Iris pigment epithelial cell (primary cell): ENCODE data around the gene CALML4.
"Not testable (repeated sequence)": the region's sequence is repeated elsewhere in the genome, so short reads cannot be mapped to it uniquely, and the experiment has no call there.

Experiments
- DNase-seq: peaks from one replicate; pipeline ENCODE4 v3.0.0-alpha.2; 2011; ENCODE audit warnings: low read depth

Gene CALML4, protein sequence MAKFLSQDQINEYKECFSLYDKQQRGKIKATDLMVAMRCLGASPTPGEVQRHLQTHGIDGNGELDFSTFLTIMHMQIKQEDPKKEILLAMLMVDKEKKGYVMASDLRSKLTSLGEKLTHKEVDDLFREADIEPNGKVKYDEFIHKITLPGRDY

DNA sequence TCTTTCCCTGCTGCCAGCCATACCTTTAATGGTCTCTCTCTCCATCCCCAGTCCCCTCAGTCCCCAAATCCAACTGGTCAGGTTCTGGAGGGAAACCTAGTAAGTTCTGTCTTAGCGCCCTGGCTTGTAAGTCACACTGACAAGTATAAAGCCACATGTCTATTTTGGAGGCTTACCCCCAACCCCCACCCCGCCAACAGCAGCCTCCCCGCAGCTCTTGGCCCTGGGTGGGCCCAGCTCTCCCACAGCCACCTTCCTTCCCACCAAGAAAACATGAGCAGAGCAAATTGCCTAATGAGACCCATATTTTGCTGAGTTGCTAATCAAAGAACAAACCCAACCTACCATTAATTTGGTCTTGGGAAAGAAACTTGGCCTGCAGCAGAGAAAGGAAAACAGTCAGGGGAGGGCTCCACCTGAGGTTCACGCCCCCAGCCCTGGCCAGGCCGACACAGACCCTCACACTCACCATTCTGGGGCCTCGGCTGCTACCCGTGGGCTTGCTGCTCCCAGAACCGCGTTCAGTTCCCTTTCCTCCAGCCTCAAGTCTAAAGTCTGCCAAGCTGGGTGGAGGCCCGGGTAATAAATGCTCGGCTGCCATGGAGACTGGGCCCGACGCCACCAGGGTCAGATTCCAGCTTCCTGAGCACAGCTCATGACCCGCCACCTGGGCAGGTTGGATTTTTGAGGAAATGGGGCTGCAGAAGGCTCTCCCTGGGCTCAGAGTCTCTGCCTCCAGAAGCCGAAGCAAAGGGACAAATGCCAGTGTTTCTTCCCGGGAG lies at the start of gene CALML4:
Gene CALML4, minus strand, starts transcription at position 557 of the 782 bp plus-strand sequence. Its CDS starts 85 bp downstream, at position 472.
- DNase-seq: peak; percentile 21

DNA sequence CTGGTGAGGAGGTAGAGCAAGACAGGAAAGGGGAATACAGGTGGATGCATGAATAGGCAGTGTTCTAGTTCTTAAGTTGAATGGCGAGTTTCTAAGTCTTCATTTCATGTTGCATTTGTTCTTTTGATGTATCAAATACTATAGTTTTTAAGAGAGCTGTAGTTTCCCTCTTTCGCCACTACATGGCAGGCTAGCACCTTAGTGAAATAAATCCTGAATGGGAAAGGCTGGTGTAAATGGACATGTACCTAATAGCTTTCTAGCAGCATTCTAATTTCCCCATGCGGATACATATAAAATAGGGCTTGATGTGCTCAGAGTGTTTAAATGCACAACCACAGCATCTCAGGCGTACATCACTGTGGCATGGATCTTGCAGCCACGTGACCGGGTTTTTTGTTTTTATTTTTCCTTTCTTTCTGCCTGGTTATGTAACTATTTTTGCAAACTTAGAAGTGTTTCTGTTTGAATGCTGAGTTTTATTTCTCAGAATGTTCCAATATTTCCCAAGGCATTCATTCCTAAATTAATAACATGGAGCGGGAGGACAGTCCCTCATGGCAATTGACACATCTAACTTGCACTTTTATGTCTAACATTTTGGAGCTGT lies 47.9 kb upstream of the CALML4 start:
- peak; percentile 80 for DNase-seq

GRCh38 chr15:68249058-68249713 lies 44.1 kb upstream of the CALML4 start:
- no peak for DNase-seq

DNA sequence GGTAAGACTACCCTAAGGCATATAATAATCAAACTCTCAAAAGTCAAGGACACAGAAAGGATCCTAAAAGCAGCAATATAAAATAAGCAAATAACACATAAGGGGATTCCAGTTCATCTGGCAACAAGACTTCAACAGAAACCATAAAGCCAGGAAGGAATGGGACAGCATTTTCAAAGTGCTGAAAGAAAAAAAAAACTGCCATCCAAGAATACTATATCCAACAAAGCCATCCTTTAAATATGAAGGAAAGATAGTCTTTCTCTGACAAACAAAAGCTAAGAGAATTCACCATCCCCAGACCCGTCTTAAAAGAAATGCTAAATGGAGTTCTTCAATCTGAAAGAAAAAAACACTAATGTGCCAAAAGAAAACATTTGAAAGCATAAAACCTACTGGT lies 39.1 kb upstream of the CALML4 start:
- DNase-seq: no peak

- DNase-seq: no peak
These were observed 36.2 kb upstream of the CALML4 start for GRCh38 chr15:68241088-68241935.

DNA sequence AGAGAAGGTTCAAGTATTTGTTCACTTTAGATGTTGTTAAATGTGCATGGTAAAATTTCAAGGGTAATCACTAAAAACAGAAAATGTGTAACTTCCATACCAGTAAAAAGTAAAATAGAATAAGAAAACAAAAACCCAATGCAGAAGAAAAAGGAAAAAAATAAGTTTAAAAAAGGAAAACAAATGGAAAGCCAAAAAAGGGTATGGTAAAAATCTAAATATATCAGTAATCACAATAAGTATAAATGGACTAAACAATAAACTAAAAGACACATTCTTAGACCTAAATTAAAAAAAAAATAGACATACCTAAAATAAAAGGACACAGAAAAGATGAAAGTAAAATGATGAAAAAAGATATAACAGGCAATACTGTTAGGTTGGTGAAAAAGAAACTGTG lies 33.9 kb upstream of the CALML4 start:
- DNase-seq: no peak

DNA sequence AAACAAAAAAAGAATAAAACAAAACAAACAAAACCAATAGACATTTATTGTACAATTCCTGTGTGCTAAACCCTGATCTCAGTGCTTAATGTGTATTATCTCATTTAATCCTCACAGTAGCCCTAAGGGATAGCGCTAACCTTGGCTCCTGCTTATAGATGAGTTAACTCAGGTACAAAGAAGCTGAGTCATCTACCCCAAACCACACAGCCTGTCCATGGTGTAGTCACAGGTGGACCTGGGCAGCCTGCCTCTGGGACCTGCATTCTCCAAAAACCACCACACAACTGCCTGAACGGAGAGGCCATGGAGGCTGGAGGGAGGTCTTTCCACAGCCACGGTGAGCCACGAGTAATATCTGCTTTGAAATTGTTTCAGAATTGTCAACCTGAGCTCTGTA lies 29.9 kb upstream of the CALML4 start:
- DNase-seq: no peak

GRCh38 chr15:68234520-68234919 lies 29.4 kb upstream of the CALML4 start:
- not testable (repeated sequence) for DNase-seq

DNA sequence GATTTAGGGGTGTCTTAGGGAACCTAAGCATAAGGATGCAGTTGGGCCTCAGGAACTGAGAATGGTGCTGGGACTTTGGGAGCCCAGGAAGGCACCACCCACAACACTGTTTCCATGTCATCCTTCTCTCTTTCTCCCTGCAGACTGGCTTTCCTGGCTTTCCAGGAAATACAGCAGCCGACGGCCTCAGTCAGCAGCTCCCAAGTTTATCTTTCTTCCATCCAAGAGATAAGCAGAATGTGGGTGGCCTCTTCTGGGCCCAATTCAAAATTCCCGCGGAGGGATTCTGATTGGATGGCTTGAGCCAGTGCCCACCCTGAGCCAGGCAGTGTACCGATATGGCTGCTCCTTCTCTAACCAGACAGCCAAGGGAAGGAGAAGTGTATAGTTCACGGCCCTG lies 28.9 kb upstream of the CALML4 start:
- no peak for DNase-seq

GRCh38 chr15:68232937-68233336 lies 27.8 kb upstream of the CALML4 start:
- DNase-seq: no peak

GRCh38 chr15:68232449-68232848 lies 27.3 kb upstream of the CALML4 start:
- DNase-seq: no peak

GRCh38 chr15:68231102-68231818 lies 26.1 kb upstream of the CALML4 start:
- DNase-seq: no peak

- DNase-seq: peak; percentile 7
These were observed 25.3 kb upstream of the CALML4 start for GRCh38 chr15:68230157-68231100.

- peak; percentile 83 for DNase-seq
These were observed 24.4 kb upstream of the CALML4 start, which contains the start of gene CLN6 for GRCh38 chr15:68229386-68230156. Gene CLN6, minus strand, starts transcription at chr15:68229728. Its CDS starts 144 bp downstream, at chr15:68229584.

DNA sequence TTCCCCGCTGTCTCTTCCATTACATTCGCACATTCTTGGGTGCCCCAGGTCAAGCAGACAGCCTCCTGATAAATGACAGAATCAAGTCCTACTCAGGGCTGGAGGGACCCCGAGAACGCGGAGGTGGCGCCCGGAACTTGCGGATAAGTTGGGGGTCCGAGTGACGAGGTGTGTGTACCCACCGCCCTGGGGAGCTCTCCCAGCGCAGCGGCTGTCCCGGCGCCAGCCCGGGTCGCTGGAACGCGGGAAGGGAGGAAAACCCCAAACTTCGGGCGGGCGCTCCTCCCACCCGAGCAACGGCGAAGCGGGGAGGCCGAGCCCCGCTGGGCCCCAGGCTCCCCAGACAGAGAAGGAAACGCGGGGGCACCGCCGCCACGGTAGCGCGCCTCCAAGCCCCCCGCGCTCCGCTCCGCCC lies 23.8 kb upstream of the CALML4 start:
- peak; percentile 11 for DNase-seq

DNA sequence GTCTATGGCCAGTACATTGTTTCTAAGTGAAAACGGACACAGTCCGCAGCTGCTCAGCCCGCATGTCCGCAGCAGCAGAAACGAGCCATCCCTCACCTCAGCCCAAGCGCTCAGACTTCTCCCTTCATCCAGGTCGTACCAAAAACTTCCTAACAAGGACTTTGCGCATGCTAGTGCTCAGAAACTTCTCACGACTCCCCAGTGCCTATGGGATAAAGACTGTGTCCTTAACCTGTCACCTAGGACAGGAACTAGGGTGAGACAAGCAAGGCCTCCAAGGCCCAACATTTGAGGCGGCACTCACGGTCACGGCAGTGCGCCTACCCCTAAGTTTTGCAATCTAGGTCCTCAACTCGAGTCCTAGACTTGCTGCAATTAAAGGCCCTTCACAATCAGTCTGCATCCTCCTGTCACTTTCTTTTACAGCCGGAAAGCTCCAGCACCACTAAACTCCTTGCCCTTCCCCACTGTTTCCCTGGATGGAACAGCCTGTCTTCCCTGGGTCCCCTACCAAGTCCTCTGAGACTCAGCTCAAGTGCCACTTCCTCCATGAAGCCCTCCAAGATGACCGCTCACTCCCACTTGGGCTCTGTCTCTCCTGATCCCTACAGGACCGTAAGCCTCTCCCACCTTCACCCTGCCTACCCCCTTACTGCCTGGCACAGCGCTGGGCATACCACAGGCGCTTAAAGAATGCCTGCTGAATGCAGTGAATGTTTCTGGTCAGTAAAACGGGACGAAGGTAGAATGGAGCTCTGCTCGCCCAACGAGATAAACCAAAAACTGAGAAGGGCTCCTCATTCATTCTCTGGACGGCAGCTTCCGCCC lies 23.2 kb upstream of the CALML4 start:
- DNase-seq: peak; percentile 10

DNA sequence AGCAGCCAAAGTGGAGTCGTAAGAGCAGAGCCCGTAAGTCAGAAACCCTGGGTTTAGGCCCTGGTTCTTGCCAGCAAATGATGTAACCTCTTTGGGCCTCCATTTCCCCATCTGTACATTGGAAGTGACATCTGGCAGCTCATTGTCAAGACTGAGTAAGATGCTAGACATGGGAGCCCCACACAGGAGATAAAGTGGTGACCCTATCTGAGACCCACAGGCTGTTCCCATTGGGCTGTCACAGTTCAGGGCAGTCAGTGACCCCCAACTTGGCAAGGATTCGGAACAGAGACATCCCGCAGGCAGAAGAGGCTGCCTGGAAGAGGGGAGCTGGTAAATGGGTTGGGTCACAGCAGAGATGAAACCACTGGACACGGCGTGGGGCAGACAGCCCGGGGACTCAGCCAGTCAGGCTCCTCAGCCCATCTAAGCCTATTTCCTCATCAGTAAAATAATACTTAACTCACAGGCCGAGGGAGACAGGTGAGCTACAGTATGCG lies 22.6 kb upstream of the CALML4 start:
- no peak for DNase-seq

DNA sequence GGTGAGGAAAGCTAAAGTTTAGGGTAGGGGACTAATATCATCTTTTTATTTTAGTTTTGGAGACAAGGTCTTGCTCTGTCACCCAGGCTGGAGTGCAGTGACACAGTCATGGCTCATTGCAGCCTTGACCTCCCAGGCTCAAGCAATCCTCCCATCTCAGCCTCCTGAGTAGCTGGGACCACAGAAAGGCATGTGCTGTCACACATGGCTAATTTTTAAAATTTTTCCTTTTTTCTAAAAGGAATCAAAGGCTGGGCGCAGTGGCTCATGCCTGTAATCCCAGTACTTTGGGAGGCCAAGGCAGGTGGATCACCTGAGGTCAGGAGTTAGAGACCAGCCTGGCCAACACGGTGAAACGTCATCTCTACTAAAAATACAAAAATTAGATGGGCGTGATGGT lies 20.3 kb upstream of the CALML4 start:
- not testable (repeated sequence) for DNase-seq
